HEK293 (cell line): Measurements from ENCODE around the gene CTDSP2.
A peak's percentile ranks its signal among the peaks of the same experiment; 100 is the strongest.

Experiments
- AEBP2 ChIP-seq: fragments of 450-650 bp; formaldehyde crosslinking; IDR thresholded peaks from 2 replicates; pipeline ENCODE4 v1.5.1; 2016; ENCODE audit warnings: missing biosample characterization, missing genetic modification characterization, borderline replicate concordance
- GLIS2 ChIP-seq: fragments of 450-650 bp; formaldehyde crosslinking; IDR thresholded peaks from 2 replicates; pipeline ENCODE4 v1.5.1; 2016; ENCODE audit warnings: missing biosample characterization, missing genetic modification characterization
- HIC1 ChIP-seq: fragments of 450-650 bp; formaldehyde crosslinking; IDR thresholded peaks from 2 replicates; pipeline ENCODE4 v1.5.1; 2016; ENCODE audit warnings: missing biosample characterization, missing genetic modification characterization
- KLF1 ChIP-seq: fragments of 450-650 bp; formaldehyde crosslinking; IDR thresholded peaks from 2 replicates; pipeline ENCODE4 v1.5.1; 2016; ENCODE audit warnings: missing biosample characterization, missing genetic modification characterization
- KLF16 ChIP-seq: fragments of 450-650 bp; formaldehyde crosslinking; IDR thresholded peaks from 2 replicates; pipeline ENCODE4 v1.5.1; 2017; ENCODE audit warnings: missing biosample characterization, missing genetic modification characterization
- KLF8 ChIP-seq: fragments of 450-650 bp; formaldehyde crosslinking; IDR thresholded peaks from 2 replicates; pipeline ENCODE4 v1.5.1; 2016; ENCODE audit warnings: missing biosample characterization, missing genetic modification characterization
- PRDM1 ChIP-seq: fragments of 450-650 bp; formaldehyde crosslinking; IDR thresholded peaks from 2 replicates; pipeline ENCODE4; 2016; ENCODE audit warnings: missing biosample characterization, missing genetic modification characterization
- TCF7L2 ChIP-seq: IDR thresholded peaks from 2 replicates; pipeline ENCODE4 v1.6.1; 2011; ENCODE audit warnings: low read depth, mild to moderate bottlenecking, inconsistent platforms, low read length, moderate library complexity, borderline replicate concordance
- YY2 ChIP-seq: fragments of 450-650 bp; formaldehyde crosslinking; IDR thresholded peaks from 2 replicates; pipeline ENCODE4 v1.5.1; 2016; ENCODE audit warnings: missing biosample characterization, missing genetic modification characterization
- ZBTB20 ChIP-seq: fragments of 450-650 bp; formaldehyde crosslinking; IDR thresholded peaks from 2 replicates; pipeline ENCODE4 v1.5.1; 2016; ENCODE audit warnings: missing biosample characterization, missing genetic modification characterization
- ZBTB8A ChIP-seq: fragments of 450-650 bp; formaldehyde crosslinking; IDR thresholded peaks from 2 replicates; pipeline ENCODE4 v1.5.1; 2016; ENCODE audit warnings: missing biosample characterization, missing genetic modification characterization
- ZFP3 ChIP-seq: fragments of 450-650 bp; formaldehyde crosslinking; IDR thresholded peaks from 2 replicates; pipeline ENCODE4 v1.5.1; 2016; ENCODE audit warnings: low read depth, missing biosample characterization, missing genetic modification characterization
- ZFP37 ChIP-seq: fragments of 450-650 bp; formaldehyde crosslinking; IDR thresholded peaks from 2 replicates; pipeline ENCODE4 v1.5.1; 2016; ENCODE audit warnings: missing biosample characterization, missing genetic modification characterization
- ZIC2 ChIP-seq: fragments of 450-650 bp; formaldehyde crosslinking; IDR thresholded peaks from 2 replicates; pipeline ENCODE4 v1.5.1; 2016; ENCODE audit warnings: missing biosample characterization, missing genetic modification characterization
- ZNF174 ChIP-seq: fragments of 450-650 bp; formaldehyde crosslinking; IDR thresholded peaks from 2 replicates; pipeline ENCODE4 v1.5.0; 2017; ENCODE audit warnings: missing biosample characterization, mild to moderate bottlenecking, missing genetic modification characterization
- ZNF19 ChIP-seq: fragments of 450-650 bp; formaldehyde crosslinking; IDR thresholded peaks from 2 replicates; pipeline ENCODE4; 2016; ENCODE audit warnings: missing biosample characterization, missing genetic modification characterization, low read depth
- ZNF221 ChIP-seq: fragments of 450-650 bp; formaldehyde crosslinking; IDR thresholded peaks from 2 replicates; pipeline ENCODE4 v1.5.1; 2017; ENCODE audit warnings: missing biosample characterization, missing genetic modification characterization, borderline replicate concordance
- ZNF292 ChIP-seq: fragments of 450-650 bp; formaldehyde crosslinking; IDR thresholded peaks from 2 replicates; pipeline ENCODE4 v1.5.1; 2016; ENCODE audit warnings: low read depth, missing biosample characterization, missing genetic modification characterization, borderline replicate concordance
- ZNF324 ChIP-seq: fragments of 450-650 bp; formaldehyde crosslinking; IDR thresholded peaks from 2 replicates; pipeline ENCODE4 v1.5.1; 2016; ENCODE audit warnings: missing biosample characterization, missing genetic modification characterization
- ZNF398 ChIP-seq: fragments of 450-650 bp; formaldehyde crosslinking; IDR thresholded peaks from 2 replicates; pipeline ENCODE4 v1.5.1; 2017; ENCODE audit warnings: missing biosample characterization, missing genetic modification characterization
- ZNF513 ChIP-seq: fragments of 450-650 bp; IDR thresholded peaks from 2 replicates; pipeline ENCODE4 v1.5.1; 2018; ENCODE audit warnings: missing biosample characterization, missing genetic modification characterization
- ZNF549 ChIP-seq: fragments of 450-650 bp; IDR thresholded peaks from 2 replicates; pipeline ENCODE4 v1.5.1; 2018; ENCODE audit warnings: missing biosample characterization, missing genetic modification characterization, mild to moderate bottlenecking, inconsistent platforms, moderate library complexity
- ZNF571 ChIP-seq: fragments of 450-650 bp; formaldehyde crosslinking; IDR thresholded peaks from 2 replicates; pipeline ENCODE4 v1.5.0; 2017; ENCODE audit warnings: missing biosample characterization, missing genetic modification characterization
- ZNF596 ChIP-seq: fragments of 450-650 bp; IDR thresholded peaks from 2 replicates; pipeline ENCODE4 v1.5.0; 2018; ENCODE audit warnings: missing biosample characterization, mild to moderate bottlenecking, missing genetic modification characterization, moderate library complexity
- ZNF610 ChIP-seq: fragments of 450-650 bp; formaldehyde crosslinking; IDR thresholded peaks from 2 replicates; pipeline ENCODE4 v1.5.1; 2016; ENCODE audit warnings: missing biosample characterization, missing genetic modification characterization, borderline replicate concordance
- ZNF621 ChIP-seq: fragments of 450-650 bp; formaldehyde crosslinking; IDR thresholded peaks from 2 replicates; pipeline ENCODE4 v1.5.1; 2017; ENCODE audit warnings: missing biosample characterization, missing genetic modification characterization
- ZNF629 ChIP-seq: fragments of 450-650 bp; formaldehyde crosslinking; IDR thresholded peaks from 2 replicates; pipeline ENCODE4 v1.5.1; 2017; ENCODE audit warnings: missing biosample characterization, missing genetic modification characterization
- ZNF76 ChIP-seq: fragments of 450-650 bp; formaldehyde crosslinking; IDR thresholded peaks from 2 replicates; pipeline ENCODE4; 2016; ENCODE audit warnings: low read depth, missing biosample characterization, missing genetic modification characterization, borderline replicate concordance
- ZNF837 ChIP-seq: fragments of 450-650 bp; formaldehyde crosslinking; IDR thresholded peaks from 2 replicates; pipeline ENCODE4 v1.5.1; 2016; ENCODE audit warnings: missing biosample characterization, missing genetic modification characterization
- TF ChIP-seq, protein P1 (sequence below): fragments of 450-650 bp; formaldehyde crosslinking; IDR thresholded peaks from 2 replicates; pipeline ENCODE4 v1.5.1; 2016; ENCODE audit warnings: missing biosample characterization, missing genetic modification characterization

Gene CTDSP2

GRCh38 chr12:57865084-57865751, 18.7 kb upstream of the CTDSP2 start (continued):
- TF ChIP-seq ZIC2 (tag by site-specific recombination) (no peak), ZNF549 (peak; percentile 28; the same call in 1 of the 2 replicates), AEBP2 (no peak), ZNF324 (tag by site-specific recombination) (no peak), KLF8 (tag by site-specific recombination) (peak; percentile 40; the same call in 1 of the 2 replicates), ZNF837 (no peak), ZFP37 (tag by site-specific recombination) (peak; percentile 57; the same call in 1 of the 2 replicates), YY2 (no peak), ZBTB20 (peak; percentile 54; the same call in 1 of the 2 replicates), HIC1 (tag by site-specific recombination) (peak; percentile 19; the same call in 1 of the 2 replicates), ZNF513 (no peak), ZFP3 (tag by site-specific recombination) (no peak), KLF1 (no peak), KLF16 (tag by site-specific recombination) (no peak), ZNF571 (no peak), ZNF174 (no peak), ZNF629 (no peak), TCF7L2 (no peak), PRDM1 (tag by site-specific recombination) (no peak), ZNF398 (tag by site-specific recombination) (peak; percentile 74), ZBTB8A (tag by site-specific recombination) (peak; percentile 27; the same call in 1 of the 2 replicates), ZNF19 (no peak), GLIS2 (tag by site-specific recombination) (peak; percentile 47; the same call in 1 of the 2 replicates), ZNF221 (tag by site-specific recombination) (no peak), ZNF76 (tag by site-specific recombination) (0 out of 2 replicates have a peak, but pooled peaks have one; percentile 18), ZNF292 (no peak), ZNF596 (tag by site-specific recombination) (no peak), ZNF621 (tag by site-specific recombination) (no peak), ZNF610 (no peak)
- TF ChIP-seq, protein P1, sequence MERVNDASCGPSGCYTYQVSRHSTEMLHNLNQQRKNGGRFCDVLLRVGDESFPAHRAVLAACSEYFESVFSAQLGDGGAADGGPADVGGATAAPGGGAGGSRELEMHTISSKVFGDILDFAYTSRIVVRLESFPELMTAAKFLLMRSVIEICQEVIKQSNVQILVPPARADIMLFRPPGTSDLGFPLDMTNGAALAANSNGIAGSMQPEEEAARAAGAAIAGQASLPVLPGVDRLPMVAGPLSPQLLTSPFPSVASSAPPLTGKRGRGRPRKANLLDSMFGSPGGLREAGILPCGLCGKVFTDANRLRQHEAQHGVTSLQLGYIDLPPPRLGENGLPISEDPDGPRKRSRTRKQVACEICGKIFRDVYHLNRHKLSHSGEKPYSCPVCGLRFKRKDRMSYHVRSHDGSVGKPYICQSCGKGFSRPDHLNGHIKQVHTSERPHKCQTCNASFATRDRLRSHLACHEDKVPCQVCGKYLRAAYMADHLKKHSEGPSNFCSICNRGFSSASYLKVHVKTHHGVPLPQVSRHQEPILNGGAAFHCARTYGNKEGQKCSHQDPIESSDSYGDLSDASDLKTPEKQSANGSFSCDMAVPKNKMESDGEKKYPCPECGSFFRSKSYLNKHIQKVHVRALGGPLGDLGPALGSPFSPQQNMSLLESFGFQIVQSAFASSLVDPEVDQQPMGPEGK (tag by site-specific recombination): peak; percentile 59; the same call in 1 of the 2 replicates
